Tongue (tissue), 2 donors: ENCODE measurements around the gene LRFN2. TPM values are rescaled to one million over a fixed set of nuclear protein-coding genes. Genes with fewer than 3 reads are reported as not detected.
A peak's percentile ranks its signal among the peaks of the same experiment; 100 is the strongest.

Source experiments
- DNase-seq: peaks from one replicate; pipeline ENCODE4 v3.0.0-alpha.2; 2015
- total RNA-seq: library from RNA; depleted of rRNA; stranded (reverse); fragments of >200 nt; gene quantifications from one replicate; pipeline ENCODE4 v1.2.3, GENCODE V29; 2014

The LRFN2 gene
- total RNA-seq, 1 donor from 2014 or later, result 0.72 TPM

- DNase-seq, result peak; percentile 72
Measured at GRCh38 chr6:40543146-40543545, 44.0 kb downstream of the LRFN2 start.

DNA sequence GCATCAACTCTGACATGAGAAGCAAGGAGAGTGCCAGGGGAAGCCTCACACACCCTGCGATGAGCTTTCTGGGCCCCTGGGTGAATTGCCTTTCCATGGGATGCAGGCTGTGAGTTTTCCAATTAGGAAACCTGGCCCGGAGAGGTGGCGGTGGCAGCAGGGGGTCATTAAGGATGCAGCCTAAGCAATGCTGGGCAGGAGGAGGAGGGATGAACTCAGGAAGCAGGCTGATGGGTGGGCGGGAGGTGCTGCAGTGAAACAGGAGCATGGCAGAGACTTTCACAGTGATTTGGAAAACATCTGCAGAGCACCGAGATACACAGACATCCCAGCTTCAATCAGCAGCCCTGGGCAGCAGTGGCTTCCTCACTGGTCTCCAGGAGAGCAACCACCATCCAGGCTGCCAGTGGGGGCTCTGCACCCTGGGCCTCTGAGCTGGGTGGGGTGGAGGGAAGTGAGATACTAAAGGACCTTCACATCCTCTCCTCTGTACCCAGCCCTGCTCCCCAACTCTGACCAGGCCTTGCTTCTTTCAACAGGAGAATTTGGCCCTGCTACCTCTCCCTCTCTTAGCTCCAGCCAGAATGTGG lies 44.9 kb downstream of the LRFN2 start:
- no peak for DNase-seq

- DNase-seq, result no peak
Measured at GRCh38 chr6:40541556-40542174, 45.5 kb downstream of the LRFN2 start.

- no peak for DNase-seq
Measured at GRCh38 chr6:40540790-40541189, 46.4 kb downstream of the LRFN2 start.

GRCh38 chr6:40539853-40540252 lies 47.3 kb downstream of the LRFN2 start:
- DNase-seq, result no peak

- DNase-seq, result no peak
Measured at GRCh38 chr6:40538556-40538955, 48.6 kb downstream of the LRFN2 start.

GRCh38 chr6:40537446-40537845 lies 49.7 kb downstream of the LRFN2 start:
- DNase-seq, result no peak

- no peak for DNase-seq
Measured at GRCh38 chr6:40536442-40536841, 50.7 kb downstream of the LRFN2 start.

DNA sequence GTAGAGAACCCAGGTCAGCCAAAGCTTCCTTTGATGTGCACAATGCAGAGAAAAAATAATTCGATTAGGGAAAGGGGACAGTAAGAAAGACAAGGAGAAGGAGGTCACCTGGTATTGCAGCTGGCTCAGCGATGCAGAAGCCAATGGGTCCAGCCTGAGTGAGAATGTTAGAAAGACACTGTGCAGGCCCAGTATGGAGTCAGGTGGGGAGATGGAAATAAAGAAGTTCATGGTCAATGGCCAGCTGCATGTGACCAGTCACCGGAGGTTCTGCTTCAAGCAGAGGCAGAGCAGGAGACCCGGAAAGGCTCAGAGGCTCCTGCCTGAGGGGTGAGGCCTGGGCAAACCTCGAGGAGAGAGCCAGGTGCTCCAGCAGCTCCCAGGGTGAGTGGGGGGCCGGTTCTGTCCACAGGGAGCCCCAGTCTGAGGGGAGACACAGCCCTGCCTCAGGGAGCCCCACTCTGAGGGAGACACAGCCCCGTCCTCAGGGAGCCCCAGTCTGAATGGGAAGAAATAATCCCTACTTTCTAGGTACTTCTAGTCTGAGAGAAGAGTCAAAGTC lies 51.3 kb downstream of the LRFN2 start:
- peak; percentile 13 for DNase-seq

GRCh38 chr6:40535110-40535818 lies 51.9 kb downstream of the LRFN2 start:
- no peak for DNase-seq

DNA sequence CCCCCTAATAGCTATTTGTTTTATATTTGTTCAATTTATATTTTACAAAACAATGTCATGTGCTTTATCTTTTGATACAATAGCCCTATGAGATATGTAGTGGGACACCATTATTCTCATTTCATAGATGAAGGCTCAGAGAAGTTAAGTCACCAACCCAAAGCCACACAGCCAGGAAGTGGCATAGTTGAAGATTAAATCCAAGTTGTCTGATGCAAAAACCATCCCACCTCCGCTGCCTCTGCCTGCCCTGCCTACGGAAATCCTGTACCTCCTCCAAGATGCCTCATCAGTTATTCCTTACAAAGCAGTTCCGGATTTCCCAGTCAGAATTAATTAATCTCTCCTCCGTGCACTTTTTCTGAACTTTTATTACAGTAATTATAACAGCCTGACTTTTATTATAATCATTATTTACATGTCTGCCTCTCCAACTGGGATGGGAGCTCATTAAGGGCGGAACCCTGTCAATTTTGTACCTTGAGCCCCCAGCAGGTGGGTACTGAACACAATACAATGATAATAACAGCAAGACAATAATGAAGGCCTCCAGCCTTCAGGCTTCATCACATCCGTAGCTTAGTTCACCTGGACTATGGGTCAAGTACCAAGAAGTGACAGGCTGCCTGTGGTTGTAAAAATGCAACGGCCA lies 54.7 kb downstream of the LRFN2 start:
- DNase-seq, result no peak

DNA sequence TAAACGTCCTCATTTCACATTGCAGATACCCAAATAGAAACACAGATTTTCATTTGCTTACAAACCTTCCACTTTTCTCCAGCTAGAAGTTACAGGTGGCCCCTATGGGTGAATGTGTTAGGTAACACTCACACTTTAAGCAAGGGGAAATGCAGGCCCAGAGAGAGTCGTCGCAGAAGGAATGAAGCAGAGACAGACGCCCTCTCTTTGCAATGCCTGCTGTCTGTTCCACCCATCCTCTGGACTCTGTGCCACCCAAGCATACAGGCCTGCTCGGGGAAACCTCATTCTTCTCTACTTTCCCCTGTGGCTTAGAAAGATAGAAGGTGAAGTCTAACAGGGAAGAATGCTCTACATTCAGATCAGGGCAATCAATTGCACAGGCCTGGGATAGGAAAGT lies 57.2 kb downstream of the LRFN2 start:
- no peak for DNase-seq

GRCh38 chr6:40529040-40529439 lies 58.1 kb downstream of the LRFN2 start:
- no peak for DNase-seq

- DNase-seq, result no peak
Measured at GRCh38 chr6:40528051-40528450, 59.1 kb downstream of the LRFN2 start.

DNA sequence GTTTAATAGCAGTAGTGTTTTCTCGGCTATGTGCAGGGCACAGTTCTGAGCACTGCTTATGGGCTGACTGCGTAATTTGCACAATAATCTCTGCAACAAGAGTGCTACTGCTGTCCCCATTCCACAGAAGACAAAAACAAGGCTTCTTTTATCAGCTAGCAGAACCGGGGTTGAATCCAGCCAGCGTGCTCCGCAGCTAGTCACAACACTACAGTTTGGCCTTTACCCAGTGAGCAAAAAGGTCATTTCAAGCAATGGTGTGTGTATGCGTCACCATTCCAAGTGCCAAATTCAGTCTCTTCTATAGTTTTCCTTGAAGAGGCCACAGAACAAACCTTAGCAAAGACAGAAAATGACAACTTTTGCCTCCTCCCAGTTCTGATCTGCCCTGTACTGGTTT lies 61.1 kb downstream of the LRFN2 start:
- DNase-seq, result no peak

- DNase-seq, result no peak
Measured at GRCh38 chr6:40524797-40525585, 62.2 kb downstream of the LRFN2 start.

DNA sequence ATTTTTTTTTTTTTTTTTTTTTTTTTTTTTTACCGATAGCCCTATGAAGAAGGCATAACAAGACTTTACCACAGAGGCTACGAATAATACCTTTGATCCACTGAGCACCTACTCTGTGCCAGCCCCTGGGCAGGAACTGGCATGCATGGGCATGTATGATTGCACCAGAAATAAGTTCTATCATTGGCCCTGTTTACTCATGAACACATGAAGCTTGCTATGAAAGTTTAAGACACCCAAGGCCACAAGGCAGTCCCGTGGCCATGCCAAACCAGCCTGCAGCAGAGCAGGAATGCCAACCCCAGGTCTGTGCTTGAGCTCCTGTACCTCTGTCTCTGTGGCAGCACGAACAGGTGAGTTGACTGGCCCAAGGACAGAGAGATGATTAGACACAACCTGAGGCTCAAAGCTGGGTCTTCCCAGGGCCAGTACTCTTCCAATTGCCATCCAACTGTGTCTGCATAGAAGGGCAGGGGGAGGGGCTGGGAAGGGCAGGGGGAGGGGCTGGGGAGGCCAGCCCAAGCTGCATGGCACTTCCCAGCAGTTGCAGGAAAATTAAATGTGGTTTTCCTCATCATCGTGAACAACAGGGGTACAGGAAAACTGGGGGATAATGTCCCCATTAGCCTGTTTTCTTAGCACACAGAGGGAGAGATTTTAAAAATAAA lies 63.5 kb downstream of the LRFN2 start:
- no peak for DNase-seq

DNA sequence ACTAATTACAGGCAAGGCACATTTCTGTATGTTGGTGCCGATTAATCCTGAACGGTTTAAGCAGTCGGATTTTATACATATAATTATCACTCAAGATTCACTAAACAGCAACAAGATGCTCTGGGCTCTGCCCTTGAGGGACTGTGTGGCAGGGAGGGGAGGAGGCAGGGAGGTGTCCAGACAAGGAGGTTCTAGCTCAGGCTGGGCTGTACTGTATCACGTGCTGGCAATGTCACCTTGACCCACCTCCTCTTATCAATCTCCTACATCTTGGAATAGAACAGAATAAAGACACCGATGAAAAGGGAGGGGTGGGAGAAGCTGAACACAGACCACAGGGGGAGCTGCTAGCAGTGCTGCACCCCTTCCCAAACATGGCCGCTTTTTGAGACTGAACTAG lies 65.7 kb downstream of the LRFN2 start:
- DNase-seq, result no peak

- peak; percentile 59 for DNase-seq
Measured at GRCh38 chr6:40520678-40521077, 66.5 kb downstream of the LRFN2 start.

DNA sequence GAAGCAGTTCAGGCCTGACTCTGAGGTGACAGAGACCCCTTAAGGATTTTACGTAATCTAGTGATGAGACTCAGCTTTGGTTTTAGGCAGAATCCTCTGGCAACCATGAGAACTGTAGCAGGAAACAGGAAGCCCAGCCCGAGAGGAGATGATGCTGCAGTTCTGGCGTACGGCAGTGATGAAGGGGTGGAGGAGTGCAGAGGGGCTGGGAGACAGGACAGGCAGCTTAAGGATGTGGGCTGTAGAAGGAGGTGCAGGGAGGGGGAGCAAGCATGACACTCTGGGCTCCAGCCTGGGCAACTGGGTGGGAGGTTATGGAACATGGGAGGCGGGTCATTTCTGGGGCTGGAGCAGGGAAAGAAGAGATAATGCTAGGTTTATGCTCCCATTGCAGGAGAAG lies 67.1 kb downstream of the LRFN2 start:
- DNase-seq, result no peak

GRCh38 chr6:40517654-40518053 lies 69.5 kb downstream of the LRFN2 start:
- no peak for DNase-seq

- no peak for DNase-seq
Measured at GRCh38 chr6:40516429-40516828, 70.7 kb downstream of the LRFN2 start.
